Measurements from ENCODE around the gene ALG14. TPM values are rescaled to one million over a fixed set of nuclear protein-coding genes. Genes with fewer than 3 reads are reported as not detected.

ALG14 gene
- total RNA-seq, 2 experiments from 2014 or later = 1.8 to 2.1 TPM

GRCh38 chr1:94971491-94971924 lies 101.2 kb downstream of the ALG14 start:
- no peaks in the 10 kb centered on the region for H3K9me3 Mint-ChIP-seq
- no peak for ATAC-seq (ENCODE audit: low read depth)
- no peaks in the 10 kb centered on the region for H3K4me1 Mint-ChIP-seq
- POLR2A ChIA-PET = no interaction called here
- H3K27me3 Mint-ChIP-seq = no peaks in the 10 kb centered on the region
- DNase-seq = no peak
- H3K27ac Mint-ChIP-seq = no peak overlapping the region
- no peaks in the 10 kb centered on the region for H3K36me3 Mint-ChIP-seq
- H3K4me3 Mint-ChIP-seq = no peak overlapping the region

- POLR2A ChIA-PET = no interaction called here
Measured at GRCh38 chr1:94970783-94971182, 102.0 kb downstream of the ALG14 start.

GRCh38 chr1:94969137-94969536 lies 103.6 kb downstream of the ALG14 start:
- no peak overlapping the region for H3K4me3 Mint-ChIP-seq
- no peaks in the 10 kb centered on the region for H3K4me1 Mint-ChIP-seq
- ATAC-seq (ENCODE audit: low read depth) (no peak), DNase-seq (no peak)
- H3K27ac Mint-ChIP-seq = no peak overlapping the region
- H3K9me3 Mint-ChIP-seq = no peaks in the 10 kb centered on the region
- no peaks in the 10 kb centered on the region for H3K36me3 Mint-ChIP-seq
- no peaks in the 10 kb centered on the region for H3K27me3 Mint-ChIP-seq
- POLR2A ChIA-PET = no interaction called here

More at GRCh38 chr1:94970783-94971182, 102.0 kb downstream of the ALG14 start:
- ATAC-seq (ENCODE audit: low read depth) = no peak
- no peak for DNase-seq
- no peak overlapping the region for H3K27ac Mint-ChIP-seq
- no peaks in the 10 kb centered on the region for H3K9me3 Mint-ChIP-seq
- no peaks in the 10 kb centered on the region for H3K27me3 Mint-ChIP-seq
- no peaks in the 10 kb centered on the region for H3K36me3 Mint-ChIP-seq
- H3K4me3 Mint-ChIP-seq = no peak overlapping the region
- no peaks in the 10 kb centered on the region for H3K4me1 Mint-ChIP-seq

- H3K27me3 Mint-ChIP-seq = no peaks in the 10 kb centered on the region
- DNase-seq (no peak), ATAC-seq (ENCODE audit: low read depth) (no peak)
- H3K4me3 Mint-ChIP-seq = no peak overlapping the region
- H3K36me3 Mint-ChIP-seq = no peaks in the 10 kb centered on the region
- H3K4me1 Mint-ChIP-seq = peaks cover 7% of the 10 kb centered on the region
- POLR2A ChIA-PET = no interaction called here
- H3K9me3 Mint-ChIP-seq = no peaks in the 10 kb centered on the region
- no peak overlapping the region for H3K27ac Mint-ChIP-seq
Measured at GRCh38 chr1:94966033-94966432, 106.7 kb downstream of the ALG14 start.

- ATAC-seq (ENCODE audit: low read depth) (no peak), DNase-seq (no peak)
- Mint-ChIP-seq H3K27me3 (no peaks in the 10 kb centered on the region), H3K4me1 (peaks cover 7% of the 10 kb centered on the region), H3K9me3 (no peaks in the 10 kb centered on the region), H3K4me3 (no peak overlapping the region), H3K27ac (no peak overlapping the region), H3K36me3 (no peaks in the 10 kb centered on the region)
- POLR2A ChIA-PET = no interaction called here
Measured at GRCh38 chr1:94963864-94964263, 108.9 kb downstream of the ALG14 start.

- peaks cover 1% of the 10 kb centered on the region for H3K9me3 Mint-ChIP-seq
- no peaks in the 10 kb centered on the region for H3K27me3 Mint-ChIP-seq
- H3K4me1 Mint-ChIP-seq = peaks cover 7% of the 10 kb centered on the region
- peak overlapping the region; percentile 95 for H3K4me3 Mint-ChIP-seq
- POLR2A ChIA-PET = interaction anchor here (0.9 kb wide), 1 partner anchor 28 kb away, joined by 3 read pairs; no protein-coding TSS in a partner anchor
- peak; percentile 92 for ATAC-seq (ENCODE audit: low read depth)
- peak overlapping the region; percentile 93 for H3K27ac Mint-ChIP-seq
- H3K36me3 Mint-ChIP-seq = no peaks in the 10 kb centered on the region
- peak; percentile 33 for DNase-seq
Measured at GRCh38 chr1:94962409-94963265, 110.1 kb downstream of the ALG14 start.

- H3K9me3 Mint-ChIP-seq = peaks cover 1% of the 10 kb centered on the region
- ATAC-seq (ENCODE audit: low read depth) (no peak), DNase-seq (no peak)
- H3K36me3 Mint-ChIP-seq = no peaks in the 10 kb centered on the region
- POLR2A ChIA-PET = no interaction called here
- H3K4me3 Mint-ChIP-seq = no peak overlapping the region
- no peak overlapping the region for H3K27ac Mint-ChIP-seq
- no peaks in the 10 kb centered on the region for H3K27me3 Mint-ChIP-seq
- peaks cover 7% of the 10 kb centered on the region for H3K4me1 Mint-ChIP-seq
Measured at GRCh38 chr1:94961988-94962387, 110.8 kb downstream of the ALG14 start.

- Mint-ChIP-seq H3K27ac (no peak overlapping the region), H3K36me3 (no peaks in the 10 kb centered on the region), H3K9me3 (peaks cover 1% of the 10 kb centered on the region), H3K4me1 (peaks cover 7% of the 10 kb centered on the region), H3K4me3 (no peak overlapping the region), H3K27me3 (no peaks in the 10 kb centered on the region)
- POLR2A ChIA-PET = no interaction called here
- ATAC-seq (ENCODE audit: low read depth) (no peak), DNase-seq (no peak)
Measured at GRCh38 chr1:94961582-94961981, 111.2 kb downstream of the ALG14 start.

- peaks cover 7% of the 10 kb centered on the region for H3K4me1 Mint-ChIP-seq
- no peak overlapping the region for H3K4me3 Mint-ChIP-seq
- H3K9me3 Mint-ChIP-seq = peaks cover 1% of the 10 kb centered on the region
- no peak for ATAC-seq (ENCODE audit: low read depth)
- H3K27me3 Mint-ChIP-seq = no peaks in the 10 kb centered on the region
- H3K36me3 Mint-ChIP-seq = no peaks in the 10 kb centered on the region
- no peak overlapping the region for H3K27ac Mint-ChIP-seq
- POLR2A ChIA-PET = no interaction called here
- DNase-seq = no peak
Measured at GRCh38 chr1:94958081-94958480, 114.7 kb downstream of the ALG14 start.

- no peak overlapping the region for H3K27ac Mint-ChIP-seq
- no peak for DNase-seq
- ATAC-seq (ENCODE audit: low read depth) = no peak
- peaks cover 1% of the 10 kb centered on the region for H3K36me3 Mint-ChIP-seq
- H3K4me3 Mint-ChIP-seq = no peak overlapping the region
- no peaks in the 10 kb centered on the region for H3K4me1 Mint-ChIP-seq
- no peaks in the 10 kb centered on the region for H3K27me3 Mint-ChIP-seq
- POLR2A ChIA-PET = no interaction called here
- peaks cover 1% of the 10 kb centered on the region for H3K9me3 Mint-ChIP-seq
Measured at GRCh38 chr1:94955767-94956632, 116.8 kb downstream of the ALG14 start.

GRCh38 chr1:94954263-94955220 lies 118.2 kb downstream of the ALG14 start:
- peaks cover 1% of the 10 kb centered on the region for H3K36me3 Mint-ChIP-seq
- DNase-seq (no peak), ATAC-seq (ENCODE audit: low read depth) (no peak)
- peaks cover 1% of the 10 kb centered on the region for H3K9me3 Mint-ChIP-seq
- POLR2A ChIA-PET = no interaction called here
- H3K27ac Mint-ChIP-seq = no peak overlapping the region
- H3K27me3 Mint-ChIP-seq = no peaks in the 10 kb centered on the region
- no peaks in the 10 kb centered on the region for H3K4me1 Mint-ChIP-seq
- H3K4me3 Mint-ChIP-seq = no peak overlapping the region

- no peaks in the 10 kb centered on the region for H3K4me1 Mint-ChIP-seq
- POLR2A ChIA-PET = no interaction called here
- no peak overlapping the region for H3K4me3 Mint-ChIP-seq
- DNase-seq = no peak
- H3K9me3 Mint-ChIP-seq = peaks cover 1% of the 10 kb centered on the region
- no peak for ATAC-seq (ENCODE audit: low read depth)
- H3K36me3 Mint-ChIP-seq = peaks cover 1% of the 10 kb centered on the region
- H3K27ac Mint-ChIP-seq = no peak overlapping the region
- H3K27me3 Mint-ChIP-seq = no peaks in the 10 kb centered on the region
Measured at GRCh38 chr1:94953746-94954145, 119.0 kb downstream of the ALG14 start.

GRCh38 chr1:94953107-94953506 lies 119.6 kb downstream of the ALG14 start:
- H3K4me1 Mint-ChIP-seq = no peaks in the 10 kb centered on the region
- ATAC-seq (ENCODE audit: low read depth) = no peak
- H3K27ac Mint-ChIP-seq = no peak overlapping the region
- POLR2A ChIA-PET = no interaction called here
- no peaks in the 10 kb centered on the region for H3K27me3 Mint-ChIP-seq
- no peak overlapping the region for H3K4me3 Mint-ChIP-seq
- DNase-seq = no peak
- H3K9me3 Mint-ChIP-seq = peaks cover 1% of the 10 kb centered on the region
- H3K36me3 Mint-ChIP-seq = peaks cover 1% of the 10 kb centered on the region
